ENCODE data around the gene GFI1.
A peak's percentile ranks its signal among the peaks of the same experiment; 100 is the strongest.

The GFI1 gene

GRCh38 chr1:92487078-92487605 lies 417 bp upstream of the GFI1 start:
- DNase-seq = no peak

- DNase-seq = peak; percentile 70
Observed at GRCh38 chr1:92485381-92486250, 1.1 kb downstream of the GFI1 start.

GRCh38 chr1:92484472-92485380 lies 2.0 kb downstream of the GFI1 start:
- DNase-seq = peak; percentile 56

- peak; percentile 77 for DNase-seq
Observed at GRCh38 chr1:92483610-92484471, 2.9 kb downstream of the GFI1 start.

- DNase-seq = peak; percentile 42
Observed at GRCh38 chr1:92482665-92483609, 3.8 kb downstream of the GFI1 start.

- DNase-seq = no peak
Observed at GRCh38 chr1:92481971-92482664, 4.6 kb downstream of the GFI1 start.

GRCh38 chr1:92481599-92481925 lies 5.2 kb downstream of the GFI1 start:
- DNase-seq = no peak

- DNase-seq = no peak
Observed at GRCh38 chr1:92480813-92481598, 5.7 kb downstream of the GFI1 start.

- DNase-seq = no peak
Observed at GRCh38 chr1:92480200-92480812, 6.4 kb downstream of the GFI1 start.

GRCh38 chr1:92479587-92479986 lies 7.1 kb downstream of the GFI1 start:
- no peak for DNase-seq

GRCh38 chr1:92478393-92478792 lies 8.3 kb downstream of the GFI1 start:
- no peak for DNase-seq

GRCh38 chr1:92476071-92476631 lies 10.6 kb downstream of the GFI1 start:
- peak; percentile 70 for DNase-seq

- DNase-seq = no peak
Observed at GRCh38 chr1:92475029-92475428, 11.7 kb downstream of the GFI1 start.

- DNase-seq = no peak
Observed at GRCh38 chr1:92473781-92474495, 12.8 kb downstream of the GFI1 start.

- DNase-seq = no peak
Observed at GRCh38 chr1:92470216-92470615, 16.5 kb downstream of the GFI1 start.

- DNase-seq = no peak
Observed at GRCh38 chr1:92466683-92467352, 19.9 kb downstream of the GFI1 start.

- no peak for DNase-seq
Observed at GRCh38 chr1:92465256-92465647, 21.5 kb downstream of the GFI1 start.

Data from NCI-H2171 treated with DMSO at 0.1 percent for 48 hours (cell line).